HepG2 (cell line): ENCODE data around the gene IRAK3. TPM values are rescaled to one million over a fixed set of nuclear protein-coding genes. Genes with fewer than 3 reads are reported as not detected.

ENCODE experiments used
- DBP ChIP-seq: sonication (generic); formaldehyde crosslinking; IDR thresholded peaks from 2 replicates; pipeline ENCODE4 v1.4.0; 2020; ENCODE audit warnings: missing genetic modification reagents; ENCODE audit errors: not compliant biosample characterization
- DMAP1 ChIP-seq: IDR thresholded peaks from 2 replicates; pipeline ENCODE4 v1.6.1; 2016
- HDAC2 ChIP-seq: sonication (generic); formaldehyde crosslinking; IDR thresholded peaks from 2 replicates; pipeline ENCODE4 v1.4.0; 2020; ENCODE audit warnings: missing genetic modification reagents
- KMT2A ChIP-seq: sonication (generic); formaldehyde crosslinking; IDR thresholded peaks from 2 replicates; pipeline ENCODE4 v1.4.0; 2020; ENCODE audit warnings: missing genetic modification reagents
- SNAPC4 ChIP-seq: sonication (generic); formaldehyde crosslinking; IDR thresholded peaks from 2 replicates; pipeline ENCODE4 v1.4.0; 2020; ENCODE audit warnings: mild to moderate bottlenecking, missing genetic modification reagents
- YEATS4 ChIP-seq: sonication (generic); formaldehyde crosslinking; IDR thresholded peaks from 2 replicates; pipeline ENCODE4 v1.4.0; 2020; ENCODE audit warnings: missing genetic modification reagents, borderline replicate concordance
- ZFX ChIP-seq: sonication (generic); formaldehyde crosslinking; IDR thresholded peaks from 2 replicates; pipeline ENCODE4 v1.4.0; 2020; ENCODE audit warnings: mild to moderate bottlenecking, low read depth, missing genetic modification reagents, moderate library complexity
- ZNF143 ChIP-seq: sonication (generic); formaldehyde crosslinking; IDR thresholded peaks from 2 replicates; pipeline ENCODE4 v1.4.0; 2020; ENCODE audit warnings: missing genetic modification reagents
- ZNF225 ChIP-seq: sonication (generic); formaldehyde crosslinking; IDR thresholded peaks from 2 replicates; pipeline ENCODE4 v1.4.0; 2020; ENCODE audit warnings: mild to moderate bottlenecking, missing genetic modification reagents
- ZNF292 ChIP-seq: sonication (generic); formaldehyde crosslinking; IDR thresholded peaks from 2 replicates; pipeline ENCODE4 v1.8.1; 2022; ENCODE audit warnings: mild to moderate bottlenecking, low read depth, missing genetic modification reagents, borderline replicate concordance
- ZNF34 ChIP-seq: sonication (generic); formaldehyde crosslinking; IDR thresholded peaks from 2 replicates; pipeline ENCODE4 v1.4.0; 2020; ENCODE audit warnings: mild to moderate bottlenecking, missing genetic modification reagents, borderline replicate concordance
- polyA plus RNA-seq, 8 experiments: library from polyadenylated mRNA; depleted of rRNA in 3 of 8; stranded (reverse) in 7 of 8; unstranded in 1 of 8; fragments of >200 nt; fragmentation: Illumina TruSeq in 4 of 8; extraction: Trizol in 4 of 8; gene quantifications; 2 replicates each; pipeline versions ENCODE4 v1.2.1 to v1.2.3, GENCODE V29; 2011 to 2016; ENCODE audit warnings: low read depth in 4 of 8, missing spikeins in 1 of 8, mixed read lengths in 1 of 8; ENCODE audit not compliant: insufficient read depth in 1 of 8
- total RNA-seq, 5 experiments: library from RNA; depleted of rRNA; stranded (reverse); fragments of >200 nt; fragmentation: Illumina TruSeq; extraction: Trizol; gene quantifications; 2 replicates each; pipeline ENCODE4 v1.2.3, GENCODE V29; 2016; ENCODE audit warnings: low read depth in 1 of 5
- TF ChIP-seq, protein P1 (sequence below): sonication (generic); formaldehyde crosslinking; IDR thresholded peaks from 2 replicates; pipeline ENCODE4 v1.4.0; 2020; ENCODE audit warnings: missing genetic modification reagents, mild to moderate bottlenecking, borderline replicate concordance
- TF ChIP-seq, protein P2 (sequence below): sonication (generic); formaldehyde crosslinking; IDR thresholded peaks from 2 replicates; pipeline ENCODE4 v1.4.0; 2020; ENCODE audit warnings: mild to moderate bottlenecking, missing genetic modification reagents
- TF ChIP-seq, protein P3 (sequence below): sonication (generic); formaldehyde crosslinking; IDR thresholded peaks from 2 replicates; pipeline ENCODE4 v1.8.1; 2023; ENCODE audit warnings: missing genetic modification reagents, inconsistent platforms, borderline replicate concordance
- TF ChIP-seq, protein P4 (sequence below): IDR thresholded peaks from 2 replicates; pipeline ENCODE4 v1.6.1; 2016; ENCODE audit warnings: missing genetic modification reagents, missing compliant biosample characterization

IRAK3 gene
- total and polyA plus RNA-seq, 2 of the 13 experiments (the other 11 are each of a cell fraction or from before 2014, with no cell fraction given): 0.01 TPM; not detected in 1

DNA sequence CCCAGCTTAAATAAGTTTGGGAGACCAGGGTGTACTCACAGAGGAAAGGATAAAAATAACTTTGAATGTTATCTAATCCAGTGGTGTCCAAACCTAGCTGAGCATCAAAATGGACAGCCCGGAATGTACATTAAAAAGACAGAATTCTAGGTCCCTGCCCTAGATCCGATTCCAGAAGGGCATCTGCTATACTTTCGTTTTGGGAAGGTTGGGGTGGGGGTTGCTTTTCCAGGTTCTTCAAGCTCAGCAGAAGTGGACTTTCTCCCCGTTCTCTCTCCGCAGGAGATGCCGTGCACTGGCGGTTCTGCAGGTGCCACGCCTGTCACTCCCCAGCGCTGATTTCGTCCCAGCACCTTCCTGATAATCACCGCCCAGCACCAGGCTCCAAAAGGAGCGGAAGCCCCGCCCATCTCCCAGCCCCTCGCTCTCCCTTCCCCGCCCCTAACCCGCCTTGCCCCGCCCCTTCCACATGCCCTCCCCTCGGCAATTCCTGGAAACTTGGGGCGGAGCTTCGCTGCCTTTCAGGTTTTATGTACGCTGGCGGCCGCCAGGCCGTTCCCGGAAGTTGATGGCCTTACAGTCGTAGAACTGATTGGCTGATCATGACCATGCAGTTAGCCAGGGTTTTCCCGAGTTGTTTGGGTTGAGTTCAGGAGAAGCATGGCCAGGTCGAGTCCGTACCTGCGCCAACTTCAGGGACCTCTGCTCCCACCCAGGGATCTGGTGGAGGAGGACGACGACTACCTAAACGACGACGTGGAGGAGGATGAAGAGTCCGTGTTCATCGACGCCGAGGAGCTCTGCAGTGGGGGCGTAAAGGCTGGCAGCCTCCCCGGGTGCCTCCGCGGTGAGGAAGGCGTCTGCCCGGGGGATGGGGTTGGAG lies 113.2 kb downstream of the IRAK3 start, which contains the start of gene HELB (continued):
- TF ChIP-seq, protein P1, sequence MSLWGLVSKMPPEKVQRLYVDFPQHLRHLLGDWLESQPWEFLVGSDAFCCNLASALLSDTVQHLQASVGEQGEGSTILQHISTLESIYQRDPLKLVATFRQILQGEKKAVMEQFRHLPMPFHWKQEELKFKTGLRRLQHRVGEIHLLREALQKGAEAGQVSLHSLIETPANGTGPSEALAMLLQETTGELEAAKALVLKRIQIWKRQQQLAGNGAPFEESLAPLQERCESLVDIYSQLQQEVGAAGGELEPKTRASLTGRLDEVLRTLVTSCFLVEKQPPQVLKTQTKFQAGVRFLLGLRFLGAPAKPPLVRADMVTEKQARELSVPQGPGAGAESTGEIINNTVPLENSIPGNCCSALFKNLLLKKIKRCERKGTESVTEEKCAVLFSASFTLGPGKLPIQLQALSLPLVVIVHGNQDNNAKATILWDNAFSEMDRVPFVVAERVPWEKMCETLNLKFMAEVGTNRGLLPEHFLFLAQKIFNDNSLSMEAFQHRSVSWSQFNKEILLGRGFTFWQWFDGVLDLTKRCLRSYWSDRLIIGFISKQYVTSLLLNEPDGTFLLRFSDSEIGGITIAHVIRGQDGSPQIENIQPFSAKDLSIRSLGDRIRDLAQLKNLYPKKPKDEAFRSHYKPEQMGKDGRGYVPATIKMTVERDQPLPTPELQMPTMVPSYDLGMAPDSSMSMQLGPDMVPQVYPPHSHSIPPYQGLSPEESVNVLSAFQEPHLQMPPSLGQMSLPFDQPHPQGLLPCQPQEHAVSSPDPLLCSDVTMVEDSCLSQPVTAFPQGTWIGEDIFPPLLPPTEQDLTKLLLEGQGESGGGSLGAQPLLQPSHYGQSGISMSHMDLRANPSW (CRISPR knock-in tag): 0 out of 2 replicates have a peak, but pooled peaks have one; percentile 62
- TF ChIP-seq ZNF34 (CRISPR knock-in tag) (peak; percentile 65; the same call in 1 of the 2 replicates), KMT2A (peak; percentile 81), DBP (CRISPR knock-in tag) (peak; percentile 27), ZFX (peak; percentile 75), HDAC2 (CRISPR knock-in tag) (peak; percentile 37; the same call in 1 of the 2 replicates), SNAPC4 (CRISPR knock-in tag) (no peak), ZNF292 (peak; percentile 45; the same call in 1 of the 2 replicates), ZNF143 (peak; percentile 18; the same call in 1 of the 2 replicates), YEATS4 (CRISPR knock-in tag) (peak; percentile 72; the same call in 1 of the 2 replicates), DMAP1 (CRISPR knock-in tag) (peak; percentile 49; the same call in 1 of the 2 replicates), ZNF225 (CRISPR knock-in tag) (0 out of 2 replicates have a peak, but pooled peaks have one; percentile 63)
- TF ChIP-seq, protein P2, sequence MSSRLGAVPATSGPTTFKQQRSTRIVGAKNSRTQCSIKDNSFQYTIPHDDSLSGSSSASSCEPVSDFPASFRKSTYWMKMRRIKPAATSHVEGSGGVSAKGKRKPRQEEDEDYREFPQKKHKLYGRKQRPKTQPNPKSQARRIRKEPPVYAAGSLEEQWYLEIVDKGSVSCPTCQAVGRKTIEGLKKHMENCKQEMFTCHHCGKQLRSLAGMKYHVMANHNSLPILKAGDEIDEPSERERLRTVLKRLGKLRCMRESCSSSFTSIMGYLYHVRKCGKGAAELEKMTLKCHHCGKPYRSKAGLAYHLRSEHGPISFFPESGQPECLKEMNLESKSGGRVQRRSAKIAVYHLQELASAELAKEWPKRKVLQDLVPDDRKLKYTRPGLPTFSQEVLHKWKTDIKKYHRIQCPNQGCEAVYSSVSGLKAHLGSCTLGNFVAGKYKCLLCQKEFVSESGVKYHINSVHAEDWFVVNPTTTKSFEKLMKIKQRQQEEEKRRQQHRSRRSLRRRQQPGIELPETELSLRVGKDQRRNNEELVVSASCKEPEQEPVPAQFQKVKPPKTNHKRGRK: 0 out of 2 replicates have a peak, but pooled peaks have one; percentile 44
- TF ChIP-seq, protein P3, sequence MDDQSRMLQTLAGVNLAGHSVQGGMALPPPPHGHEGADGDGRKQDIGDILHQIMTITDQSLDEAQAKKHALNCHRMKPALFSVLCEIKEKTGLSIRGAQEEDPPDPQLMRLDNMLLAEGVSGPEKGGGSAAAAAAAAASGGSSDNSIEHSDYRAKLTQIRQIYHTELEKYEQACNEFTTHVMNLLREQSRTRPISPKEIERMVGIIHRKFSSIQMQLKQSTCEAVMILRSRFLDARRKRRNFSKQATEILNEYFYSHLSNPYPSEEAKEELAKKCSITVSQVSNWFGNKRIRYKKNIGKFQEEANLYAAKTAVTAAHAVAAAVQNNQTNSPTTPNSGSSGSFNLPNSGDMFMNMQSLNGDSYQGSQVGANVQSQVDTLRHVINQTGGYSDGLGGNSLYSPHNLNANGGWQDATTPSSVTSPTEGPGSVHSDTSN (CRISPR knock-in tag): no peak
- TF ChIP-seq, protein P4, sequence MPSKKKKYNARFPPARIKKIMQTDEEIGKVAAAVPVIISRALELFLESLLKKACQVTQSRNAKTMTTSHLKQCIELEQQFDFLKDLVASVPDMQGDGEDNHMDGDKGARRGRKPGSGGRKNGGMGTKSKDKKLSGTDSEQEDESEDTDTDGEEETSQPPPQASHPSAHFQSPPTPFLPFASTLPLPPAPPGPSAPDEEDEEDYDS (CRISPR knock-in tag): peak; percentile 78
